SK-N-SH (cell line): ENCODE measurements around the gene TNPO1. TPM values are rescaled to one million over a fixed set of nuclear protein-coding genes. Genes with fewer than 3 reads are reported as not detected.

Experiments used
- CTCF ChIA-PET: fragments of 300-600, 350-600 bp; formaldehyde crosslinking; extraction: SDS; loops from one replicate; lab custom pipeline; 2021; lab: Yijun Ruan, JAX
- POLR2A ChIA-PET: fragments of 350-600 bp; sonication (Branson Sonifier 250); formaldehyde crosslinking; extraction: SDS; loops from one replicate; lab custom pipeline; 2020; ENCODE audit warnings: antibody characterized with exemption, inconsistent platforms; lab: Yijun Ruan, JAX
- DNase-seq: peaks from one replicate; pipeline ENCODE4 v3.0.0; 2012
- H2AFZ ChIP-seq: fragments of 200-600 bp; sonication (generic); 2 replicates; pipeline ENCODE4 v1.8.1; 2016; ENCODE audit warnings: antibody characterized with exemption, mild to moderate bottlenecking, low read depth
- H3F3A ChIP-seq: fragments of 200-600 bp; sonication (generic); replicated peaks from 2 replicates; pipeline ENCODE3; 2016; ENCODE audit warnings: antibody characterized with exemption, mild to moderate bottlenecking; ENCODE audit not compliant: insufficient read depth
- H3K27ac ChIP-seq, 2 experiments: fragments of 200-500 bp in 1 of 2; fragments of 200-600 bp in 1 of 2; sonication (Bioruptor generic) in 1 of 2; sonication (generic), shearing (Covaris generic) in 1 of 2; 2 replicates each; pipeline versions ENCODE4 v1.5.1 to v1.6.1; 2014 to 2016; ENCODE audit warnings: low read depth in 2 of 2, inconsistent platforms in 1 of 2, low read length in 1 of 2, mild to moderate bottlenecking in 1 of 2, mixed read lengths in 1 of 2
- H3K27me3 ChIP-seq: fragments of 200-600 bp; sonication (generic), shearing (Covaris generic); 2 replicates; pipeline ENCODE4 v1.6.1; 2016; ENCODE audit warnings: mixed run types; ENCODE audit not compliant: insufficient read depth
- H3K36me3 ChIP-seq, 2 experiments: fragments of 200-500 bp in 1 of 2; fragments of 200-600 bp in 1 of 2; sonication (Bioruptor generic) in 1 of 2; sonication (generic) in 1 of 2; replicated peaks in 1 of 2; 2 replicates each; pipeline versions ENCODE3 to v1.5.1; 2014 to 2016; ENCODE audit warnings: low read length in 1 of 2, mild to moderate bottlenecking in 1 of 2; ENCODE audit not compliant: insufficient read depth in 2 of 2, control insufficient read depth in 1 of 2
- H3K4me1 ChIP-seq, 2 experiments: fragments of 200-500 bp in 1 of 2; fragments of 200-600 bp in 1 of 2; sonication (Bioruptor generic) in 1 of 2; sonication (generic), shearing (Covaris generic) in 1 of 2; 2 replicates each; pipeline versions ENCODE4 v1.5.1 to v1.6.1; 2014 to 2016; ENCODE audit warnings: low read depth in 1 of 2, low read length in 1 of 2, mixed run types in 1 of 2; ENCODE audit not compliant: insufficient read depth in 2 of 2, control insufficient read depth in 1 of 2
- H3K4me2 ChIP-seq: fragments of 200-600 bp; sonication (generic), shearing (Covaris generic); 2 replicates; pipeline ENCODE4 v1.6.1; 2017; ENCODE audit warnings: mixed run types
- H3K4me3 ChIP-seq, 2 experiments: fragments of 200-500 bp in 1 of 2; fragments of 200-600 bp in 1 of 2; sonication (Bioruptor generic) in 1 of 2; sonication (generic), shearing (Covaris generic) in 1 of 2; 2 replicates each; pipeline versions ENCODE4 v1.5.1 to v1.8.1; 2014 to 2016; ENCODE audit warnings: low read depth in 2 of 2, inconsistent platforms in 1 of 2, low read length in 1 of 2, mild to moderate bottlenecking in 1 of 2, mixed read lengths in 1 of 2, moderate library complexity in 1 of 2
- H3K79me2 ChIP-seq: fragments of 200-600 bp; sonication (generic); 2 replicates; pipeline ENCODE4 v1.8.1; 2017; ENCODE audit warnings: mild to moderate bottlenecking; ENCODE audit not compliant: insufficient read depth
- H3K9ac ChIP-seq: fragments of 200-600 bp; sonication (generic); 2 replicates; pipeline ENCODE4 v1.6.1; 2017; ENCODE audit warnings: mixed run types
- H3K9me2 ChIP-seq: fragments of 200-600 bp; sonication (generic); 2 replicates; pipeline ENCODE4 v1.6.1; 2017; ENCODE audit warnings: mixed run types
- H3K9me3 ChIP-seq: fragments of 200-600 bp; sonication (generic); 2 replicates; pipeline ENCODE4 v1.6.1; 2017; ENCODE audit warnings: mixed run types, mild to moderate bottlenecking, moderate library complexity
- H4K20me1 ChIP-seq: fragments of 200-600 bp; sonication (generic); 2 replicates; pipeline ENCODE4 v1.6.1; 2017; ENCODE audit warnings: mild to moderate bottlenecking, mixed run types; ENCODE audit not compliant: insufficient read depth
- EP300 ChIP-seq, 2 experiments: IDR thresholded peaks; 2 replicates each; pipeline versions ENCODE4 v1.4.0 to v1.6.1; 2012; ENCODE audit warnings: borderline replicate concordance in 1 of 2, low read depth in 1 of 2, low read length in 1 of 2
- FOSL2 ChIP-seq: IDR thresholded peaks from 2 replicates; pipeline ENCODE4 v1.4.0; 2012; ENCODE audit warnings: low read depth, mild to moderate bottlenecking, moderate library complexity, borderline replicate concordance
- FOXJ3 ChIP-seq: sonication (generic); formaldehyde crosslinking; IDR thresholded peaks from 2 replicates; pipeline ENCODE4 v1.5.1; 2020; ENCODE audit warnings: mild to moderate bottlenecking, missing genetic modification reagents
- GATA2 ChIP-seq: sonication (generic); formaldehyde crosslinking; IDR thresholded peaks from 2 replicates; pipeline ENCODE4 v1.5.0; 2020; ENCODE audit warnings: mild to moderate bottlenecking, missing genetic modification reagents
- TCF12 ChIP-seq: IDR thresholded peaks from 2 replicates; pipeline ENCODE4 v1.4.0; 2012
- WGBS: methylation state at CpG from one replicate; pipeline ENCODE4 v1.1.6; 2017; ENCODE audit warnings: low lambda C conversion rate; 5-methylcytosine and 5-hydroxymethylcytosine counted together
- polyA plus RNA-seq, 3 experiments: library from polyadenylated mRNA; depleted of rRNA; stranded (reverse); fragments of >200 nt; gene quantifications; 2 replicates each; pipeline ENCODE4 v1.2.3, GENCODE V29; 2012
- TF ChIP-seq, protein P1 (sequence below): IDR thresholded peaks from 2 replicates; pipeline ENCODE4; 2012
- TF ChIP-seq, protein P2 (sequence below): fragments of 200-600 bp; sonication (generic); IDR thresholded peaks from 2 replicates; pipeline ENCODE4 v1.6.1; 2017; ENCODE audit warnings: antibody characterized with exemption, mild to moderate bottlenecking, moderate library complexity
- TF ChIP-seq, protein P3 (sequence below): IDR thresholded peaks from 2 replicates; pipeline ENCODE4 v1.4.0; 2012; ENCODE audit warnings: low read depth, borderline replicate concordance

Gene TNPO1
- polyA plus RNA-seq, 1 of the 3 experiments (the other 2 are of a cell fraction) = 19.9 TPM

DNA sequence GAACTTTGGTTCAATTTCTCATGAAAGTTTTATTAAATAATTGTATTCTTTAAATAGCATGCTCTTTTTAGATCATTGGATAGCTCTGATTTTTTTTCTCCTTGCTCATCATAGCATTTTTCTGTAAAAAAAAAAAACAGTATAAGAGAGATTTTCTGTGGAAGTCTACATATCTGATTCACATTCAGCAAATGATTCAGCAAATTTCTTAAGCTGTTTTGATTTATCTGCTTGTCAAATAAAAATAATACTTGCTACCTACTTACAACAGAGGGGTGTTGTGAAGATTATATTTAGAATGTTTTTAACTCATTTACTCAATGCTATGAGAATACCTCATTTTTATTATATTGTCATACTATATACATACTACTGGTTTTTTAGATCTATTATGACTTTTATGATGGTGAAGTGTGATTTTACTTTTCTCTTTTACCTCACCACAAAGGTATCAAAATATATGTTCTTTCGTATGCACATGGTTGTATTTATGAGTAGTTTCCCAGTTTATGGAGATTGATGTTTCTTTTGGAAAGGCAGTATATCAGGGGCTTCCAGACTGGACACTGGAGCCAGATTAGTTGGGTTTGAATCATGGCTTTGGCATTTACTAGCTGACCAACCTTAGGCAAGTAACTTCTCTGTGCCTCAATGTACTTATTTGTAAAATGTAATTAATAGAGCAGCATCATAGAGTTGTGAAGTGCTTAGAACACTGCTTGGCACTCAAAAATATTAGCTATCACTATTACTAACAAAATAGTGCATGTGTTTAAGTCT lies 25.5 kb downstream of the TNPO1 start:
- Histone ChIP-seq H3K27ac (peak overlapping the region in 1 of 2 experiments; percentile 78; a peak in 3 of 4 replicates), H3K4me3 (no peak overlapping the region), H2AFZ (no peak overlapping the region), H3K4me2 (peak overlapping the region; percentile 46), H3K27me3 (no peaks in the 10 kb centered on the region), H3K36me3 (no peaks in the 10 kb centered on the region), H4K20me1 (peaks cover 55% of the 10 kb centered on the region), H3K79me2 (peaks cover 95% of the 10 kb centered on the region), H3K9ac (no peak overlapping the region), H3F3A (peaks cover 34% of the 10 kb centered on the region), H3K4me1 (peaks cover 11 to 54% of the 10 kb centered on the region in 2 experiments), H3K9me2 (no peaks in the 10 kb centered on the region), H3K9me3 (no peaks in the 10 kb centered on the region)
- ChIA-PET POLR2A (no interaction called here), CTCF (no interaction called here)
- TF ChIP-seq TCF12 (0 out of 2 replicates have a peak, but pooled peaks have one; percentile 24), FOSL2 (peak; percentile 25; the same call in 1 of the 2 replicates), FOXJ3 (no peak)
- TF ChIP-seq, protein P1, sequence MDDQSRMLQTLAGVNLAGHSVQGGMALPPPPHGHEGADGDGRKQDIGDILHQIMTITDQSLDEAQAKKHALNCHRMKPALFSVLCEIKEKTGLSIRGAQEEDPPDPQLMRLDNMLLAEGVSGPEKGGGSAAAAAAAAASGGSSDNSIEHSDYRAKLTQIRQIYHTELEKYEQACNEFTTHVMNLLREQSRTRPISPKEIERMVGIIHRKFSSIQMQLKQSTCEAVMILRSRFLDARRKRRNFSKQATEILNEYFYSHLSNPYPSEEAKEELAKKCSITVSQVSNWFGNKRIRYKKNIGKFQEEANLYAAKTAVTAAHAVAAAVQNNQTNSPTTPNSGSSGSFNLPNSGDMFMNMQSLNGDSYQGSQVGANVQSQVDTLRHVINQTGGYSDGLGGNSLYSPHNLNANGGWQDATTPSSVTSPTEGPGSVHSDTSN = peak; percentile 18; the same call in 1 of the 2 replicates
- 32% methylated on average over 1 of the region's 1 CpG for WGBS
- DNase-seq = no peak

DNA sequence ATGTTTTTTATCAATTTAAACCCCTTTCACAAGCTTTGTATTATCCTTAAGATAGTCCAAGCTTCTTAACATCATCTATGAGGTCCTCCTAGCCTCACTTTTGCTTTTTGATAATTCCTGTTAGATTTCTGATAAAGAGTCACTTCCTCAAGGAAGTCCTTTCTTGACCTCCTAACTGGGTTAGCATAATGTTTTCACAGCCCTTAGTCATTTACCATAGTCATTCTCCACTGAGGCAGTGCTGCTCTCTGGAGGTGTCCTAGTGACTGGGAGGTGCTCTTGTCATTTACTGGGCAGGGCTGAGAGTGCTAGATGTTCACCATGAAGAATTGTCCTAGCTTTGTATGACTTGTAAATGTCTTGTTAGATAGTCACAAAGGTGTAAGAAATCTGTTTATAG lies 26.4 kb downstream of the TNPO1 start:
- Histone ChIP-seq H3F3A (peaks cover 34% of the 10 kb centered on the region), H3K79me2 (peaks cover 97% of the 10 kb centered on the region), H3K27me3 (no peaks in the 10 kb centered on the region), H2AFZ (no peak overlapping the region), H3K9ac (no peak overlapping the region), H3K4me1 (peaks cover 15 to 55% of the 10 kb centered on the region in 2 experiments), H3K9me3 (no peaks in the 10 kb centered on the region), H4K20me1 (peaks cover 54% of the 10 kb centered on the region), H3K9me2 (no peaks in the 10 kb centered on the region), H3K4me2 (0 out of 2 replicates have a peak overlapping the region, but pooled peaks have one; percentile 46), H3K27ac (peak overlapping the region in 1 of 2 experiments; percentile 78; a peak in 2 of 4 replicates), H3K36me3 (no peaks in the 10 kb centered on the region), H3K4me3 (no peak overlapping the region)
- TF ChIP-seq, protein P2, sequence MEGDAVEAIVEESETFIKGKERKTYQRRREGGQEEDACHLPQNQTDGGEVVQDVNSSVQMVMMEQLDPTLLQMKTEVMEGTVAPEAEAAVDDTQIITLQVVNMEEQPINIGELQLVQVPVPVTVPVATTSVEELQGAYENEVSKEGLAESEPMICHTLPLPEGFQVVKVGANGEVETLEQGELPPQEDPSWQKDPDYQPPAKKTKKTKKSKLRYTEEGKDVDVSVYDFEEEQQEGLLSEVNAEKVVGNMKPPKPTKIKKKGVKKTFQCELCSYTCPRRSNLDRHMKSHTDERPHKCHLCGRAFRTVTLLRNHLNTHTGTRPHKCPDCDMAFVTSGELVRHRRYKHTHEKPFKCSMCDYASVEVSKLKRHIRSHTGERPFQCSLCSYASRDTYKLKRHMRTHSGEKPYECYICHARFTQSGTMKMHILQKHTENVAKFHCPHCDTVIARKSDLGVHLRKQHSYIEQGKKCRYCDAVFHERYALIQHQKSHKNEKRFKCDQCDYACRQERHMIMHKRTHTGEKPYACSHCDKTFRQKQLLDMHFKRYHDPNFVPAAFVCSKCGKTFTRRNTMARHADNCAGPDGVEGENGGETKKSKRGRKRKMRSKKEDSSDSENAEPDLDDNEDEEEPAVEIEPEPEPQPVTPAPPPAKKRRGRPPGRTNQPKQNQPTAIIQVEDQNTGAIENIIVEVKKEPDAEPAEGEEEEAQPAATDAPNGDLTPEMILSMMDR = peak; percentile 45
- TF ChIP-seq EP300 (IDR thresholded peaks at IDR 0.05; ENCODE audit: borderline replicate concordance in 1 of 2, low read depth in 1 of 2, low read length in 1 of 2) = no peak
- no peak for TF ChIP-seq GATA2 (CRISPR knock-in tag)
- TF ChIP-seq, protein P3, sequence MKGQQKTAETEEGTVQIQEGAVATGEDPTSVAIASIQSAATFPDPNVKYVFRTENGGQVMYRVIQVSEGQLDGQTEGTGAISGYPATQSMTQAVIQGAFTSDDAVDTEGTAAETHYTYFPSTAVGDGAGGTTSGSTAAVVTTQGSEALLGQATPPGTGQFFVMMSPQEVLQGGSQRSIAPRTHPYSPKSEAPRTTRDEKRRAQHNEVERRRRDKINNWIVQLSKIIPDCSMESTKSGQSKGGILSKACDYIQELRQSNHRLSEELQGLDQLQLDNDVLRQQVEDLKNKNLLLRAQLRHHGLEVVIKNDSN = no peak
- POLR2A ChIA-PET = no interaction called here
- DNase-seq = no peak
- CTCF ChIA-PET = no interaction called here
